ENCODE data around the gene SNX4.

GRCh38 chr3:125437631-125438435 is 82.2 kb downstream of the SNX4 start:
- TF ChIP-seq CTCF (IDR thresholded peaks at IDR 0.05) = peak; percentile 84 to 90 (median 84)
- TF ChIP-seq POLR2A (IDR thresholded peaks at IDR 0.05) = no peak
- TF ChIP-seq POLR2AphosphoS5 (IDR thresholded peaks at IDR 0.05; ENCODE audit: insufficient read depth in 1 of 2, low read depth in 1 of 2) = no peak
